Neural cell (in vitro differentiated cells): Measurements from ENCODE around the gene EAPP. TPM values are rescaled to one million over a fixed set of nuclear protein-coding genes. Genes with fewer than 3 reads are reported as not detected.
"Not testable (repeated sequence)": the region's sequence is repeated elsewhere in the genome, so short reads cannot be mapped to it uniquely, and the experiment has no call there.

Source experiments
- H2AFZ ChIP-seq: fragments of 200-600, 300-800 bp; sonication (generic), shearing (Covaris generic); 2 replicates; pipeline ENCODE4 v1.6.0; 2014; ENCODE audit warnings: low read depth, mild to moderate bottlenecking, antibody characterized with exemption, low read length, moderate library complexity
- H3F3A ChIP-seq: fragments of 200-600 bp; shearing (Covaris generic); 2 replicates; pipeline ENCODE4 v1.6.1; 2016; ENCODE audit warnings: mild to moderate bottlenecking, moderate library complexity, mixed read lengths, antibody characterized with exemption, low read length; ENCODE audit not compliant: insufficient read depth, poor library complexity, severe bottlenecking
- H3K27ac ChIP-seq: fragments of 200-600, 300-800 bp; sonication (generic), shearing (Covaris generic); 2 replicates; pipeline ENCODE4 v1.5.1; 2014; ENCODE audit warnings: mild to moderate bottlenecking, low read length, moderate library complexity
- H3K27me3 ChIP-seq: fragments of 300-800, 200-600 bp; sonication (generic), shearing (Covaris generic); 2 replicates; pipeline ENCODE4 v1.6.0; 2014; ENCODE audit warnings: mild to moderate bottlenecking, low read depth, low read length, moderate library complexity; ENCODE audit not compliant: insufficient read depth
- H3K36me3 ChIP-seq: fragments of 300-800, 200-600 bp; sonication (generic), shearing (Covaris generic); 2 replicates; pipeline ENCODE4 v1.5.1; 2014; ENCODE audit warnings: mild to moderate bottlenecking, antibody characterized with exemption, low read length, moderate library complexity; ENCODE audit not compliant: insufficient read depth
- H3K4me2 ChIP-seq: fragments of 300-800, 200-600 bp; sonication (generic), shearing (Covaris generic); 2 replicates; pipeline ENCODE4 v1.6.0; 2014; ENCODE audit warnings: mild to moderate bottlenecking, low read length
- H3K4me3 ChIP-seq: fragments of 300-800, 200-600 bp; sonication (generic), shearing (Covaris generic); 2 replicates; pipeline ENCODE4 v1.5.1; 2014; ENCODE audit warnings: mild to moderate bottlenecking, low read length, moderate library complexity
- H3K79me2 ChIP-seq: fragments of 200-600 bp; shearing (Covaris generic); replicated peaks from 2 replicates; pipeline ENCODE4 v1.6.0; 2014; ENCODE audit warnings: mild to moderate bottlenecking, low read length, moderate library complexity; ENCODE audit not compliant: insufficient read depth
- H3K9ac ChIP-seq: fragments of 300-800, 200-600 bp; sonication (generic), shearing (Covaris generic); 2 replicates; pipeline ENCODE4 v1.6.1; 2016; ENCODE audit warnings: mild to moderate bottlenecking, low read length, mixed read lengths
- H3K9me2 ChIP-seq: fragments of 200-600 bp; shearing (Covaris generic); 2 replicates; pipeline ENCODE4 v1.6.1; 2016; ENCODE audit warnings: mild to moderate bottlenecking, low read length, mixed read lengths; ENCODE audit not compliant: insufficient read depth
- H3K9me3 ChIP-seq: fragments of 200-600, 300-800 bp; sonication (generic), shearing (Covaris generic); 2 replicates; pipeline ENCODE4 v1.6.1; 2016; ENCODE audit warnings: mild to moderate bottlenecking, mixed run types, low read length, moderate library complexity, mixed read lengths
- H4K20me1 ChIP-seq: fragments of 200-600 bp; shearing (Covaris generic); 2 replicates; pipeline ENCODE4 v1.6.1; 2016; ENCODE audit warnings: mild to moderate bottlenecking, mixed run types; ENCODE audit not compliant: insufficient read depth
- EP300 ChIP-seq: fragments of 450-650 bp; conservative IDR thresholded peaks from 2 replicates; pipeline ENCODE4 v1.6.1; 2014; ENCODE audit warnings: antibody characterized with exemption, mild to moderate bottlenecking, moderate library complexity; ENCODE audit not compliant: poor library complexity, severe bottlenecking
- EZH2 ChIP-seq: fragments of 200-600, 300-800 bp; shearing (Covaris generic), sonication (generic); IDR thresholded peaks from 2 replicates; pipeline ENCODE4 v1.6.1; 2014; ENCODE audit warnings: antibody characterized with exemption, low read length, borderline replicate concordance, mild to moderate bottlenecking; ENCODE audit not compliant: insufficient read depth, poor library complexity, severe bottlenecking
- MXI1 ChIP-seq: fragments of 450-650 bp; conservative IDR thresholded peaks from 2 replicates; pipeline ENCODE4 v1.6.1; 2014; ENCODE audit warnings: antibody characterized with exemption, mild to moderate bottlenecking; ENCODE audit not compliant: poor library complexity, severe bottlenecking
- POLR2AphosphoS5 ChIP-seq: IDR thresholded peaks from 2 replicates; pipeline ENCODE4 v1.6.1; 2012
- RAD21 ChIP-seq: fragments of 450-650 bp; conservative IDR thresholded peaks from 2 replicates; pipeline ENCODE4 v1.6.1; 2014; ENCODE audit warnings: antibody characterized with exemption, mild to moderate bottlenecking, moderate library complexity
- SMC3 ChIP-seq: fragments of 450-650 bp; conservative IDR thresholded peaks from 2 replicates; pipeline ENCODE4 v1.6.1; 2014; ENCODE audit warnings: antibody characterized with exemption, mild to moderate bottlenecking, moderate library complexity; ENCODE audit not compliant: poor library complexity
- TAF1 ChIP-seq: IDR thresholded peaks from 2 replicates; pipeline ENCODE4 v1.6.1; 2012; ENCODE audit warnings: low read depth
- polyA plus RNA-seq: library from polyadenylated mRNA; depleted of rRNA; stranded (reverse); fragments of >200 nt; gene quantifications from 2 replicates; pipeline ENCODE4 v1.2.3, GENCODE V29; 2014
- TF ChIP-seq, protein P1 (sequence below): IDR thresholded peaks from 2 replicates; pipeline ENCODE4 v1.6.1; 2012; ENCODE audit warnings: borderline replicate concordance
- TF ChIP-seq, protein P2 (sequence below): fragments of 450-650 bp; IDR thresholded peaks from 2 replicates; pipeline ENCODE4 v1.5.1; 2014; ENCODE audit warnings: antibody characterized with exemption, mild to moderate bottlenecking, moderate library complexity; ENCODE audit not compliant: poor library complexity, severe bottlenecking

Gene EAPP
- polyA plus RNA-seq, 1 donor from 2014 or later: 112 TPM

DNA sequence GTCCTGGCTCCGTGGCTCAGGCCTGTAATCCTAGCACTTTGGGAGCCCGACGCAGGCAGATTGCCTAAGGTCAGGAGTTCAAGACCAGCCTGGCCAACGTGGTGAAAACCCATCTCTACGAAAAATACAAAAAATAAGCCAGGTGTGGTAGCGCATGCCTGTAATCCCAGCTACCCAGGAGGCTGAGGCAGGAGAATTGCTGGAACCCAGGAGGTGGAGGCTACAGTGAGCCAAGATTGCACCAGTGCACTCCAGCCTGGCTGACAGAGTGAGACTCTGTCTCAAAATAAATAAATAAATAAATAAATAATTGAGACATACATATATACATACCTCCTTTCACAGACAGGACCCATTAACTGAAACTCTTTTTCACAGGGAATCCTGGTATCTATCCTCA lies 1.4 kb downstream of the EAPP start:
- Histone ChIP-seq H3K4me3 (peak overlapping the region; percentile 98), H3K79me2 (peaks cover 36% of the 10 kb centered on the region), H3K4me2 (peak overlapping the region; percentile 71), H3K27ac (peak overlapping the region; percentile 95)
- not testable (repeated sequence) for H2AFZ ChIP-seq, H3K9me3 ChIP-seq, H3F3A ChIP-seq, H3K9me2 ChIP-seq, H3K36me3 ChIP-seq, H4K20me1 ChIP-seq, H3K27me3 ChIP-seq, H3K9ac ChIP-seq

DNA sequence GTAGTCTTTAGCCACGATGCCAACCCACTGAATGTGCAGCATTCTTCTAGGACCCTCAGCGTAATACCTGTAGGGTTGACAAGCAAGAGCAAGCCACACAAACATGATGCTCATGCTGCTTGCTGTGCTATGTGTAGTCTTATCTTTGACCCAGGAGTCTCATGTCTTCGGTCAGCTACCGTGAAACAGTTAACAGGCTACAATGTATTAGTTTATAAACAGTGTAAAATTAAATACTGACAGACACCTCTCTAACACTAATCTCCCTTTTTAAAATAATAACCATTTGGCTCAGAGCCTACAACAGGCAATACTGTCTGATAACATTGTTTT lies 1.9 kb downstream of the EAPP start:
- H3K27ac ChIP-seq: no peak overlapping the region
- H3K9me3 ChIP-seq: no peaks in the 10 kb centered on the region
- no peak for TF ChIP-seq POLR2AphosphoS5
- TF ChIP-seq, protein P1, sequence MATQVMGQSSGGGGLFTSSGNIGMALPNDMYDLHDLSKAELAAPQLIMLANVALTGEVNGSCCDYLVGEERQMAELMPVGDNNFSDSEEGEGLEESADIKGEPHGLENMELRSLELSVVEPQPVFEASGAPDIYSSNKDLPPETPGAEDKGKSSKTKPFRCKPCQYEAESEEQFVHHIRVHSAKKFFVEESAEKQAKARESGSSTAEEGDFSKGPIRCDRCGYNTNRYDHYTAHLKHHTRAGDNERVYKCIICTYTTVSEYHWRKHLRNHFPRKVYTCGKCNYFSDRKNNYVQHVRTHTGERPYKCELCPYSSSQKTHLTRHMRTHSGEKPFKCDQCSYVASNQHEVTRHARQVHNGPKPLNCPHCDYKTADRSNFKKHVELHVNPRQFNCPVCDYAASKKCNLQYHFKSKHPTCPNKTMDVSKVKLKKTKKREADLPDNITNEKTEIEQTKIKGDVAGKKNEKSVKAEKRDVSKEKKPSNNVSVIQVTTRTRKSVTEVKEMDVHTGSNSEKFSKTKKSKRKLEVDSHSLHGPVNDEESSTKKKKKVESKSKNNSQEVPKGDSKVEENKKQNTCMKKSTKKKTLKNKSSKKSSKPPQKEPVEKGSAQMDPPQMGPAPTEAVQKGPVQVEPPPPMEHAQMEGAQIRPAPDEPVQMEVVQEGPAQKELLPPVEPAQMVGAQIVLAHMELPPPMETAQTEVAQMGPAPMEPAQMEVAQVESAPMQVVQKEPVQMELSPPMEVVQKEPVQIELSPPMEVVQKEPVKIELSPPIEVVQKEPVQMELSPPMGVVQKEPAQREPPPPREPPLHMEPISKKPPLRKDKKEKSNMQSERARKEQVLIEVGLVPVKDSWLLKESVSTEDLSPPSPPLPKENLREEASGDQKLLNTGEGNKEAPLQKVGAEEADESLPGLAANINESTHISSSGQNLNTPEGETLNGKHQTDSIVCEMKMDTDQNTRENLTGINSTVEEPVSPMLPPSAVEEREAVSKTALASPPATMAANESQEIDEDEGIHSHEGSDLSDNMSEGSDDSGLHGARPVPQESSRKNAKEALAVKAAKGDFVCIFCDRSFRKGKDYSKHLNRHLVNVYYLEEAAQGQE: no peak
- TF ChIP-seq EP300: no peak
- no peak for TF ChIP-seq TAF1
- TF ChIP-seq, protein P2, sequence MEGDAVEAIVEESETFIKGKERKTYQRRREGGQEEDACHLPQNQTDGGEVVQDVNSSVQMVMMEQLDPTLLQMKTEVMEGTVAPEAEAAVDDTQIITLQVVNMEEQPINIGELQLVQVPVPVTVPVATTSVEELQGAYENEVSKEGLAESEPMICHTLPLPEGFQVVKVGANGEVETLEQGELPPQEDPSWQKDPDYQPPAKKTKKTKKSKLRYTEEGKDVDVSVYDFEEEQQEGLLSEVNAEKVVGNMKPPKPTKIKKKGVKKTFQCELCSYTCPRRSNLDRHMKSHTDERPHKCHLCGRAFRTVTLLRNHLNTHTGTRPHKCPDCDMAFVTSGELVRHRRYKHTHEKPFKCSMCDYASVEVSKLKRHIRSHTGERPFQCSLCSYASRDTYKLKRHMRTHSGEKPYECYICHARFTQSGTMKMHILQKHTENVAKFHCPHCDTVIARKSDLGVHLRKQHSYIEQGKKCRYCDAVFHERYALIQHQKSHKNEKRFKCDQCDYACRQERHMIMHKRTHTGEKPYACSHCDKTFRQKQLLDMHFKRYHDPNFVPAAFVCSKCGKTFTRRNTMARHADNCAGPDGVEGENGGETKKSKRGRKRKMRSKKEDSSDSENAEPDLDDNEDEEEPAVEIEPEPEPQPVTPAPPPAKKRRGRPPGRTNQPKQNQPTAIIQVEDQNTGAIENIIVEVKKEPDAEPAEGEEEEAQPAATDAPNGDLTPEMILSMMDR: no peak
- no peak for TF ChIP-seq RAD21
- TF ChIP-seq EZH2: no peak
- TF ChIP-seq SMC3: no peak
- TF ChIP-seq MXI1: no peak
- no peak overlapping the region for H2AFZ ChIP-seq
- H3K4me2 ChIP-seq: peak overlapping the region; percentile 26
- H3K9me2 ChIP-seq: no peaks in the 10 kb centered on the region
- no peaks in the 10 kb centered on the region for H3K27me3 ChIP-seq
- no peaks in the 10 kb centered on the region for H4K20me1 ChIP-seq
- H3K36me3 ChIP-seq: no peaks in the 10 kb centered on the region
- peak overlapping the region; percentile 98 for H3K4me3 ChIP-seq
- no peak overlapping the region for H3K9ac ChIP-seq
- H3K79me2 ChIP-seq: peaks cover 36% of the 10 kb centered on the region
- no peaks in the 10 kb centered on the region for H3F3A ChIP-seq
